DND-41 (cell line): ENCODE measurements around the gene KANSL1.

Experiments
- ATAC-seq: fragments of 200-7000 bp; cut with Tn5 transposase; 3 replicates; pipeline ENCODE4 v1.9.1; 2021; ENCODE audit warnings: low read depth; ENCODE audit not compliant: insufficient read depth
- DNase-seq: peaks from one replicate; pipeline ENCODE4 v3.0.0-alpha.2; 2020
- H2AFZ ChIP-seq: 2 replicates; pipeline ENCODE4 v1.6.0; 2012; ENCODE audit warnings: low read depth, low read length
- H3K27ac ChIP-seq: 2 replicates; pipeline ENCODE4 v1.5.1; 2012; ENCODE audit warnings: low read length, inconsistent platforms
- H3K27me3 ChIP-seq: fragments of 200-600 bp; sonication (generic); 2 replicates; pipeline ENCODE4 v1.6.0; 2012; ENCODE audit warnings: low read length, mild to moderate bottlenecking, inconsistent platforms; ENCODE audit not compliant: insufficient read depth, poor library complexity
- H3K36me3 ChIP-seq: 2 replicates; pipeline ENCODE4 v1.5.1; 2012; ENCODE audit warnings: low read length, inconsistent platforms; ENCODE audit not compliant: insufficient read depth
- H3K4me1 ChIP-seq: 2 replicates; pipeline ENCODE4 v1.5.1; 2012; ENCODE audit warnings: mild to moderate bottlenecking, low read length; ENCODE audit not compliant: insufficient read depth
- H3K4me2 ChIP-seq: 2 replicates; pipeline ENCODE4 v1.6.0; 2012; ENCODE audit warnings: mild to moderate bottlenecking, moderate library complexity, low read length, inconsistent platforms; ENCODE audit not compliant: insufficient read depth
- H3K4me3 ChIP-seq, 2 experiments: fragments of 200-600 bp in 1 of 2; shearing (Covaris generic) in 1 of 2; 2 replicates each; pipeline ENCODE4 v1.5.1; 2012 to 2016; ENCODE audit warnings: inconsistent platforms in 2 of 2, low read length in 2 of 2, mild to moderate bottlenecking in 2 of 2, low read depth in 1 of 2, moderate library complexity in 1 of 2
- H3K79me2 ChIP-seq: 2 replicates; pipeline ENCODE4 v1.6.0; 2012; ENCODE audit warnings: low read length, inconsistent platforms; ENCODE audit not compliant: insufficient read depth
- H3K9ac ChIP-seq: 2 replicates; pipeline ENCODE4 v1.6.0; 2012; ENCODE audit warnings: low read depth, mild to moderate bottlenecking, inconsistent platforms, low read length, moderate library complexity
- H3K9me3 ChIP-seq: 2 replicates; pipeline ENCODE4 v1.5.1; 2012; ENCODE audit warnings: low read length, moderate library complexity, mild to moderate bottlenecking, inconsistent platforms; ENCODE audit not compliant: insufficient read depth, severe bottlenecking
- H4K20me1 ChIP-seq: 2 replicates; pipeline ENCODE4 v1.6.0; 2012; ENCODE audit warnings: low read length; ENCODE audit not compliant: insufficient read depth
- EZH2 ChIP-seq: IDR thresholded peaks from 3 replicates; pipeline ENCODE4 v1.6.1; 2012; ENCODE audit warnings: borderline replicate concordance, low read depth, mild to moderate bottlenecking, moderate library complexity, low read length, inconsistent platforms; ENCODE audit not compliant: severe bottlenecking
- TF ChIP-seq, protein P1 (sequence below): IDR thresholded peaks from 2 replicates; pipeline ENCODE4 v1.5.1; 2012; ENCODE audit warnings: borderline replicate concordance, low read length, moderate library complexity, mild to moderate bottlenecking; ENCODE audit not compliant: poor library complexity, severe bottlenecking; ENCODE audit errors: extremely low read depth

The KANSL1 gene

DNA sequence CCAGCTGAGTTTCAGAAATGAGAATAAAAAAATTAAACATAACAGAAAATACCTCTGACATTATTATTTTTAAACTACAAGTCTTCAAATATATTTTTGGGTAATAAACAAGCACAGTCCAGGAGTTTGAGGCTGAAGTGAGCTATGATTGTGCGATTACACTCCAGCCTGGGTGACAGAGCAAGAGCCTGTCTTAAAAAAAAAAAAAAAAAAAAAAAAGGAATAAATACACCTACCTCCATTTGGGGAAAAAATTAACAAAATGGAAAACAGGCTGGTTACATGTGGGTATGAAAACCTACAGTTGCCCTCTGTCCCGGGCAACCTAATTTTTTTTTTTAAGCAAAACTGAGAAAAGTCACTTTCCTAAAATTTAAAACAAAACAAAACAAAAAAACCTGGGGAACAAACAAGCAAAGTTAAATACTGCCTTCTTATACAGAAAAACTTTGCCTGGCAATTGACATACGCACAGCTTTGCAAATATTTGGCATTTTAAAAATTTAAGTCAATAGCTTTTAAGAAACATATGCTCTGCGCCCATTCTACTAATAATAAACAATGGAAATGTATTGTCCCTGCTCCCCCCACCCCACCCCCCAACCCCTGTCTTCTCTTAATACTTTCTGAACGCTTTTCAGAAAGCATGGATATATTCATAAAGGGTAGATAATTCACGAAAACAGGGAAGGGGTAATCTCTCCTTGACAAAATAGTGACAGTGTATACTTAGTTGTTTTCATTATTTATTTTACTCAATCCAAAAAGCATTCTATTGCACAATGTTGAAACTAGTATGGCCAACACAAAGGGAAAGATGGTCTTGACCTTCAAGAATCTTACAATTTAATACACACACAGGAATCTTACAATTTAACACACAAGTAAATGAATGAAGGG lies 112.9 kb downstream of the KANSL1 start:
- H3K4me2 ChIP-seq: no peak overlapping the region
- TF ChIP-seq, protein P1, sequence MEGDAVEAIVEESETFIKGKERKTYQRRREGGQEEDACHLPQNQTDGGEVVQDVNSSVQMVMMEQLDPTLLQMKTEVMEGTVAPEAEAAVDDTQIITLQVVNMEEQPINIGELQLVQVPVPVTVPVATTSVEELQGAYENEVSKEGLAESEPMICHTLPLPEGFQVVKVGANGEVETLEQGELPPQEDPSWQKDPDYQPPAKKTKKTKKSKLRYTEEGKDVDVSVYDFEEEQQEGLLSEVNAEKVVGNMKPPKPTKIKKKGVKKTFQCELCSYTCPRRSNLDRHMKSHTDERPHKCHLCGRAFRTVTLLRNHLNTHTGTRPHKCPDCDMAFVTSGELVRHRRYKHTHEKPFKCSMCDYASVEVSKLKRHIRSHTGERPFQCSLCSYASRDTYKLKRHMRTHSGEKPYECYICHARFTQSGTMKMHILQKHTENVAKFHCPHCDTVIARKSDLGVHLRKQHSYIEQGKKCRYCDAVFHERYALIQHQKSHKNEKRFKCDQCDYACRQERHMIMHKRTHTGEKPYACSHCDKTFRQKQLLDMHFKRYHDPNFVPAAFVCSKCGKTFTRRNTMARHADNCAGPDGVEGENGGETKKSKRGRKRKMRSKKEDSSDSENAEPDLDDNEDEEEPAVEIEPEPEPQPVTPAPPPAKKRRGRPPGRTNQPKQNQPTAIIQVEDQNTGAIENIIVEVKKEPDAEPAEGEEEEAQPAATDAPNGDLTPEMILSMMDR: no peak
- TF ChIP-seq EZH2: no peak
- no peak overlapping the region for H3K27ac ChIP-seq
- no peak overlapping the region for H3K4me3 ChIP-seq
- no peaks in the 10 kb centered on the region for H3K27me3 ChIP-seq
- no peaks in the 10 kb centered on the region for H3K9me3 ChIP-seq
- H3K4me1 ChIP-seq: no peaks in the 10 kb centered on the region
- H3K36me3 ChIP-seq: peaks cover 69% of the 10 kb centered on the region
- H2AFZ ChIP-seq: no peak overlapping the region
- no peak for ATAC-seq
- H3K79me2 ChIP-seq: peaks cover 93% of the 10 kb centered on the region
- no peak overlapping the region for H3K9ac ChIP-seq
- peaks cover 48% of the 10 kb centered on the region for H4K20me1 ChIP-seq
- no peak for DNase-seq

DNA sequence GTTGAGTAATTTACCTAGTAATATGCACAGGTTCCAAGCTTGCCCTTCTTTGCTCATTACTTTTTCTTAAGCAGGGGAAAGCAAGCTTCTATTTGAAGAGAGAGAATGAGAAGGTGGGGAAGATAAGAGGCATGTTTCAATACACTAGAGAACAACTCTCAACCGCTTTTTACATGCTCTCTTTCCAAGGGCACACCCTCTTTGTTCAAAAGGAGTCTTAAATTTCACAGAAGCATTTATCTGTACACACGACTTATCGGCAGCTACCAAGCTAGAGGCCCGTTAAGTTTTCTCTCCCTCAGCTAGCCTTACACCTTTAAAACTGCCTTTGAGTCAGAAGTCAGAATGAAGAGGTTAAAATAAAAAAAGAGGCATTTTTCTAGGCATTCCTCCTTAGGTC lies 114.6 kb downstream of the KANSL1 start:
- TF ChIP-seq EZH2: no peak
- TF ChIP-seq, protein P1: no peak
- H3K27me3 ChIP-seq: no peaks in the 10 kb centered on the region
- H3K4me2 ChIP-seq: no peak overlapping the region
- H3K4me1 ChIP-seq: no peaks in the 10 kb centered on the region
- peaks cover 71% of the 10 kb centered on the region for H3K36me3 ChIP-seq
- no peaks in the 10 kb centered on the region for H3K9me3 ChIP-seq
- H4K20me1 ChIP-seq: peaks cover 40% of the 10 kb centered on the region
- no peak overlapping the region for H2AFZ ChIP-seq
- ATAC-seq (no peak), DNase-seq (no peak)
- no peak overlapping the region for H3K4me3 ChIP-seq
- no peak overlapping the region for H3K9ac ChIP-seq
- H3K79me2 ChIP-seq: peaks cover 92% of the 10 kb centered on the region
- H3K27ac ChIP-seq: no peak overlapping the region

DNA sequence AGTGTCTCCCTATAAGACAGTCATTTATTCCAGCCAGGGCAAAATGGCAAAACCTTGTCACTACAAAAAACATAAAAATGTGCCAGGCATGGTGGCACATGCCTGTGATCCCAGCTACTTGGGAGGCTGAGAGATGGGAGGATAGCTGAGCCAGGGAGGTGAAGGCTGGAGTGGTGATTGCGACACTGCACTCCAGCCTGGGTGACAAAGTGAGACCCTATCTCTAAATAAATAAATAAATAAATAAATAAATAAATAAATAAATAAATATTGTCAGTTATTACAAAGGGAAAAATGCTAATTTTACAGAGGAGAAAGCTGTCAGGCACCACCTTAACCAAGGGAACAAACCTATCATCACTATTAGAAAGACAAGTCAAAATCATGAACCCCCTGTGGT lies 118.7 kb downstream of the KANSL1 start:
- peaks cover 92% of the 10 kb centered on the region for H3K79me2 ChIP-seq
- H3K4me2 ChIP-seq: no peak overlapping the region
- H3K9ac ChIP-seq: no peak overlapping the region
- H3K4me1 ChIP-seq: no peaks in the 10 kb centered on the region
- no peak overlapping the region for H3K4me3 ChIP-seq
- TF ChIP-seq EZH2: no peak
- TF ChIP-seq, protein P1: no peak
- no peak overlapping the region for H2AFZ ChIP-seq
- H3K9me3 ChIP-seq: no peaks in the 10 kb centered on the region
- H3K27me3 ChIP-seq: no peaks in the 10 kb centered on the region
- no peak for DNase-seq
- no peak overlapping the region for H3K27ac ChIP-seq
- no peak for ATAC-seq
- H3K36me3 ChIP-seq: peaks cover 61% of the 10 kb centered on the region
- peaks cover 47% of the 10 kb centered on the region for H4K20me1 ChIP-seq
